ACC112 (cell line): ENCODE data around the gene PLSCR3.

Experiments used
- H2AFZ ChIP-seq: fragments of 200-600 bp; sonication (generic); one replicate; pipeline ENCODE4 v1.6.0; 2017; ENCODE audit warnings: antibody characterized with exemption, low read length; ENCODE audit not compliant: unreplicated experiment
- H3K27ac ChIP-seq: fragments of 200-600 bp; sonication (generic); 2 replicates; pipeline ENCODE4 v1.5.1; 2014; ENCODE audit warnings: low read depth, mild to moderate bottlenecking, antibody characterized with exemption, low read length, moderate library complexity
- H3K27me3 ChIP-seq: fragments of 200-600 bp; sonication (generic); 2 replicates; pipeline ENCODE4 v1.6.1; 2014; ENCODE audit warnings: mild to moderate bottlenecking, antibody characterized with exemption, low read length, moderate library complexity, mixed read lengths; ENCODE audit not compliant: insufficient read depth
- H3K36me3 ChIP-seq: fragments of 200-600 bp; sonication (generic); 2 replicates; pipeline ENCODE4 v1.6.1; 2016; ENCODE audit warnings: mild to moderate bottlenecking, antibody characterized with exemption, low read length, moderate library complexity, mixed read lengths; ENCODE audit not compliant: insufficient read depth
- H3K4me1 ChIP-seq: fragments of 200-600 bp; sonication (generic); one replicate; pipeline ENCODE4 v1.6.1; 2016; ENCODE audit warnings: low read length, mixed read lengths; ENCODE audit not compliant: insufficient read depth, unreplicated experiment, control insufficient read depth
- H3K4me3 ChIP-seq: fragments of 200-600 bp; sonication (generic); 2 replicates; pipeline ENCODE4 v1.5.1; 2014; ENCODE audit warnings: mild to moderate bottlenecking, low read depth, low read length
- H3K79me2 ChIP-seq: fragments of 200-600 bp; sonication (generic); one replicate; pipeline ENCODE4 v1.6.0; 2016; ENCODE audit warnings: low read length; ENCODE audit not compliant: control insufficient read depth, unreplicated experiment, insufficient read depth

The PLSCR3 gene

DNA sequence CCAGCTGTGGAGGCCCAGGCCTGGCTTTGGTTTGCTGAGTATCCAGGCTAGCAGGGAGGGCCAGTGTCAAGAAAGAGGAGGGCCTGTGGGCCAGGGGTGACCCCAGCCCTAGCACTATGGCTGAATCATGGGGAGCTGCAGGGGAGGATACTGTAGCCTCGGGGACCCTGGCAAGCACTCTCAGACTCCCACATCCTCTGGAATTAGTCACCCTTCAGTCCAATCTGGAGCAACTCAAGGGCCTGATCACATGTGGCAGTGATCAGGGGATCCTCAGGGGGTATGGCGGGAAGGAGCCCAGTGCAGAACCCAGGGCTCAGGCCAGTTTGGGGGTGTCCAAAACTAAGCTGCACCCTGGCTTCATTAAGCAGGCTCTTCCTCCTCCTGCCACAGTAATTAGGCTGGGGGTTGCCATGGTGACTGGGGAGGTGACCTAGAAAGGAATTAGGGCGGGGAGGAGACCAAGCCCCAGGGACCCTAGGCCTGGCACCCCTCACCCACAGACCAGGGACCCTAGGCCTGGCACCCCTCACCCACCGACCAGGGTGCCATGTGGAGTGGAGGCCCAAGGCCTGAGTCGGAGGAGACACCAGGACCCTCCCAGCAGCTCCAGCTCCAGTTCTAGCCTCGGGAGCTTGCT, 19.1 kb upstream of the PLSCR3 start:
- H3K27me3 ChIP-seq: no peaks in the 10 kb centered on the region
- peaks cover 9% of the 10 kb centered on the region; the same call in 1 of the 2 replicates for H3K36me3 ChIP-seq

DNA sequence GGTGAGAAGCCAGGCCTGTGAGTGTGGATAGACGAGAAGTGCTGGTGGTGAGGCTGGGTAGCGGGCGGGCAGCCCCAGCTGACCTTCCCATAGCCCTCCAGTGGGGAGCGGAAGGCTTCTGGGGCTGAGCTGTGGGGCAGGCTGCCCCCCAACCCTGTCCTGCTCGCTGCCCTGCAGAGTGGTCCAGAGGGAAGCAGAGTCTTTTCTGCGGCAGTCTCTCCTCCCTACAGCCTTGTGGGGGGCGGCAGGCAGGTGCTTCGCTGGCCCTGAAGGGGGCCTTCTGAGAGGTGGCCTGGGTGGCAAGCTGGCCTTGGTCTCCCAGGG, 17.1 kb upstream of the PLSCR3 start:
- Histone ChIP-seq H3K27ac (no peak overlapping the region), H3K4me3 (no peak overlapping the region), H3K79me2 (peaks cover 6% of the 10 kb centered on the region), H3K36me3 (0 out of 2 replicates have a peak, but pooled peaks cover 7% of the 10 kb centered on the region), H3K27me3 (no peaks in the 10 kb centered on the region), H3K4me1 (peaks cover 15% of the 10 kb centered on the region), H2AFZ (no peak overlapping the region)

More for the DNA sequence above, 19.1 kb upstream of the PLSCR3 start:
- Histone ChIP-seq H2AFZ (no peak overlapping the region), H3K27ac (peak overlapping the region; percentile 12), H3K4me3 (no peak overlapping the region), H3K79me2 (no peaks in the 10 kb centered on the region), H3K4me1 (peaks cover 15% of the 10 kb centered on the region)

DNA sequence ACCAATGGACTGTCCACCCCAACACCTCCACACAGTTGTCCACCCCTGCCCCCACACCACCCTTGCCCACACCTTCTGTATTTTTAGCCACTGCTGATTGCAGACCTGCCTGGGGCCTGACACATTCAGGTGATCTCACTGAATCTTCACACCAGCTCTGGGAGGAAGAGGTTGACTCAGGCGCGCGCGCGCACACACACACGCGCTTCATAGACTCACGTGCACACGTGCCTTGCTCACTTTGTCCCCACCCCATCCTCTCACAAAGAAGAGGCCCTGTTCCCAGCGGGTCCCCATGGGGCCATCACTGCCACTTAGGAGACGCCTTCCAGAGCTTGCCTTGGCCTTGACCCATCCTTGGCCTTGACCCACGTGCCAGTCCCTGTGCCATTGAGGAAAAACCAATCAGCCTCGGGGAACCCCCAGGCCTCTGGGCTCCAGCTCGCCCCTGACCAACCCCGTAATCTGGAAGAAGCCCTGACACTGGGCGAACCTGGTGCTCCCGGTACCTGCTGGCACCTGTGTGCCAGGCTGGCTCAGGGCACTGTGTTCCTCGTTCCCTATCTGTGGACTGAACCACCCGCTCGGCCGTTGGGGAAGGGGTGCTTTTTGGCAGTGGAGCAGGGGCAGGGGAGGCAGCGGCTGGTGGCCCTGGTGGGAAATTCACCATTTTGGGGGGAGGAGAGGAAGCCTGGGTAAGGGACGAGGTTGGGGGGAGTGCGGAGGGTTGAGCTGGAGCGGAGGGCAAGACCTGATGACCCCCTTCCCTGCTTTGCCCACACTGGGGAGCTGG, 16.5 kb upstream of the PLSCR3 start:
- Histone ChIP-seq H3K36me3 (0 out of 2 replicates have a peak, but pooled peaks cover 7% of the 10 kb centered on the region), H3K4me1 (peaks cover 17% of the 10 kb centered on the region), H2AFZ (no peak overlapping the region)

DNA sequence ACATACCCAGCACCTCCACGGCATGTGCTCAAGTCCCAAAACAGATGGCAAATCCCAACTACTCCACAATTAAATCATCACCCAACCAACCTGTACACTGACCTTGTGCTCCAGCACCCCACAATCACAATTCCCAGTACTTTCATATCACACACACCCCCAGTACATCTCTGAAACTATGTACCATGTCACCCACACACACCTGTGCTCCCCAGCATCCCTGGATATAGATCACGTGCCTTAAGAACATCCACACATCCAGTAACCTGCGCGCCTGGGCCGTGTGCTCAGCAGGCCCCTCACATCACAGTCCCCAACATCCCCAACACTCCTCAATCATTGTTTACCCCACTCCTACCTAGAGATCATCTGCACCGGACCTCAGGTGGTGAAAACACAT, 15.4 kb upstream of the PLSCR3 start:
- Histone ChIP-seq H3K36me3 (0 out of 2 replicates have a peak, but pooled peaks cover 7% of the 10 kb centered on the region), H3K4me1 (peaks cover 17% of the 10 kb centered on the region), H3K79me2 (peaks cover 18% of the 10 kb centered on the region), H3K4me3 (no peak overlapping the region), H3K27ac (no peak overlapping the region), H3K27me3 (no peaks in the 10 kb centered on the region), H2AFZ (no peak overlapping the region)

More for the DNA sequence above, 16.5 kb upstream of the PLSCR3 start:
- Histone ChIP-seq H3K27me3 (no peaks in the 10 kb centered on the region), H3K27ac (no peak overlapping the region), H3K4me3 (no peak overlapping the region), H3K79me2 (peaks cover 11% of the 10 kb centered on the region)

GRCh38 chr17:7408863-7409262, 14.5 kb upstream of the PLSCR3 start:
- 0 out of 2 replicates have a peak, but pooled peaks cover 7% of the 10 kb centered on the region for H3K36me3 ChIP-seq
- H3K27me3 ChIP-seq: no peaks in the 10 kb centered on the region
- H3K4me3 ChIP-seq: no peak overlapping the region
- peaks cover 18% of the 10 kb centered on the region for H3K79me2 ChIP-seq
- no peak overlapping the region for H2AFZ ChIP-seq
- peaks cover 15% of the 10 kb centered on the region for H3K4me1 ChIP-seq
- no peak overlapping the region for H3K27ac ChIP-seq

DNA sequence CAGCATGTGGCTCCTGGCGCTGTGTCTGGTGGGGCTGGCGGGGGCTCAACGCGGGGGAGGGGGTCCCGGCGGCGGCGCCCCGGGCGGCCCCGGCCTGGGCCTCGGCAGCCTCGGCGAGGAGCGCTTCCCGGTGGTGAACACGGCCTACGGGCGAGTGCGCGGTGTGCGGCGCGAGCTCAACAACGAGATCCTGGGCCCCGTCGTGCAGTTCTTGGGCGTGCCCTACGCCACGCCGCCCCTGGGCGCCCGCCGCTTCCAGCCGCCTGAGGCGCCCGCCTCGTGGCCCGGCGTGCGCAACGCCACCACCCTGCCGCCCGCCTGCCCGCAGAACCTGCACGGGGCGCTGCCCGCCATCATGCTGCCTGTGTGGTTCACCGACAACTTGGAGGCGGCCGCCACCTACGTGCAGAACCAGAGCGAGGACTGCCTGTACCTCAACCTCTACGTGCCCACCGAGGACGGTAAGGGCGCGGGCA, 14.0 kb upstream of the PLSCR3 start:
- Histone ChIP-seq H3K4me3 (no peak overlapping the region), H2AFZ (no peak overlapping the region), H3K27me3 (no peaks in the 10 kb centered on the region), H3K27ac (no peak overlapping the region), H3K4me1 (peaks cover 9% of the 10 kb centered on the region), H3K36me3 (0 out of 2 replicates have a peak, but pooled peaks cover 7% of the 10 kb centered on the region), H3K79me2 (peaks cover 18% of the 10 kb centered on the region)

GRCh38 chr17:7407485-7408251, 13.3 kb upstream of the PLSCR3 start, which contains the start of gene NLGN2:
NLGN2 (plus strand) TSS chr17:7407845; CDS start chr17:7408256, 411 bp downstream.
- peaks cover 23% of the 10 kb centered on the region for H3K79me2 ChIP-seq
- peaks cover 8% of the 10 kb centered on the region for H3K4me1 ChIP-seq
- H3K27ac ChIP-seq: no peak within 1 kb of the TSS
- no peak within 1 kb of the TSS; the same call in 1 of the 2 replicates for H3K4me3 ChIP-seq
- H2AFZ ChIP-seq: no peak within 1 kb of the TSS
- H3K36me3 ChIP-seq: 0 out of 2 replicates have a peak, but pooled peaks cover 7% of the 10 kb centered on the region
- no peaks in the 10 kb centered on the region for H3K27me3 ChIP-seq

GRCh38 chr17:7407082-7407481, 12.8 kb upstream of the PLSCR3 start:
- Histone ChIP-seq H3K27me3 (no peaks in the 10 kb centered on the region), H3K4me3 (no peak overlapping the region; the same call in 1 of the 2 replicates), H3K27ac (no peak overlapping the region), H3K79me2 (peaks cover 24% of the 10 kb centered on the region), H2AFZ (no peak overlapping the region), H3K4me1 (peaks cover 9% of the 10 kb centered on the region), H3K36me3 (0 out of 2 replicates have a peak, but pooled peaks cover 7% of the 10 kb centered on the region)

GRCh38 chr17:7406235-7406825, 12.0 kb upstream of the PLSCR3 start:
- Histone ChIP-seq H3K4me3 (peak overlapping the region; percentile 89), H3K27me3 (no peaks in the 10 kb centered on the region), H2AFZ (no peak overlapping the region)

More at GRCh38 chr17:7406235-7406825, 12.0 kb upstream of the PLSCR3 start:
- peaks cover 26% of the 10 kb centered on the region for H3K79me2 ChIP-seq
- H3K27ac ChIP-seq: no peak overlapping the region
- H3K4me1 ChIP-seq: peaks cover 9% of the 10 kb centered on the region
- H3K36me3 ChIP-seq: 0 out of 2 replicates have a peak, but pooled peaks cover 7% of the 10 kb centered on the region
